ENCODE results near the gene MAN2B2.
"Not testable (repeated sequence)": the region's sequence is repeated elsewhere in the genome, so short reads cannot be mapped to it uniquely, and the experiment has no call there.

The MAN2B2 gene

DNA sequence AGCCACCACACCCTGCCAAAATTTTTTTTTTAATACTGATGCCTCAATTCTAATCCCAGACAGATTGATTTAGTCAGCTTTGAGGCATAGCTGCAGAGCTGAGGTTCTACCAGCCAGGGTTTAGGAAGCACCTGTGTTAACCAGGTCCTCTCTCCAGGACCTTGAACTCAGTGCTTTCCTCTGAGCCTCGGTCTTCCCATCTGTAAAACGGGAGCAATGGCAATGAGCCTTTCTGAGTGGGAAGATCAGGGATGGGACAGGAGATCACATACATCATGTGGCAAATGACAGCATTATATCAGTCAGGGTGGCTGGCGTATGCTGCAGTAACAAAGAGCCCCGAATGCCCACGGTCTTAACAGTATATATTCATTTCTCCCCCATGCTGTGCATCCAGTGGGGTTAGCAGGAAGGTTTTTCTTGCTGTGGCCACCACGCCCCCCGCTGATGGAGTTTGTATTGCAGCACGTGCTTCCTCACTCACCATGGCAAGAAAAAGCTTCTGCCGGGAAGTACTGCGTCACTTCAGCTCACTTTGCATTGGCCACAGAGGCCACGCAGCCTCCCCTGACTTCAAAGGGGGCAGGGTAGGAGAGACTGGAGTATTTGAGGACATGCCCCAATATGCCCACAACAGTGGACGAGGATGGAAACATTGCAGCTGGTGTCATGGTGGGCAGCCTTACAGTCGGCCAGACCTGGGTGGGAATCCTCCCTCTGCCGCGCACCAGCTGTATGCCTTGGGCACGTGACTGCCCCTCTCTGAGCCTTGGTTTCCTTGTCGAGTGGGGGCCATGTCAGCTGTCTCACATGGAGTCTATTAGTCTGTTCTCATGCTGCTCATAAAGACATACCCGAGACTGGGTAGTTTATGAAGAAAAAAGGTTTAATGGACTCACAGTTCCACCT is 41.4 kb downstream of the MAN2B2 start:
- TF ChIP-seq GATA1 (IDR thresholded peaks at IDR 0.05; ENCODE audit: low read depth, low read length) (no peak), POLR2A (IDR thresholded peaks at IDR 0.05; ENCODE audit: low read length) (no peak)
- no peak for DNase-seq

GRCh38 chr4:6617246-6617645 is 42.3 kb downstream of the MAN2B2 start:
- no peak for DNase-seq

GRCh38 chr4:6618386-6619115 is 43.6 kb downstream of the MAN2B2 start:
- TF ChIP-seq GATA1 (IDR thresholded peaks at IDR 0.05; ENCODE audit: low read depth, low read length) (no peak), POLR2A (IDR thresholded peaks at IDR 0.05; ENCODE audit: low read length) (no peak)
- no peak for DNase-seq

More at GRCh38 chr4:6617246-6617645, 42.3 kb downstream of the MAN2B2 start:
- TF ChIP-seq GATA1 (IDR thresholded peaks at IDR 0.05; ENCODE audit: low read depth, low read length) (no peak), POLR2A (IDR thresholded peaks at IDR 0.05; ENCODE audit: low read length) (no peak)

GRCh38 chr4:6619116-6619465 is 44.1 kb downstream of the MAN2B2 start:
- TF ChIP-seq GATA1 (IDR thresholded peaks at IDR 0.05; ENCODE audit: low read depth, low read length) (no peak), POLR2A (IDR thresholded peaks at IDR 0.05; ENCODE audit: low read length) (no peak)
- DNase-seq, result no peak

- no peak for DNase-seq
- TF ChIP-seq POLR2A (IDR thresholded peaks at IDR 0.05; ENCODE audit: low read length) (no peak), GATA1 (IDR thresholded peaks at IDR 0.05; ENCODE audit: low read depth, low read length) (no peak)
These were observed 44.7 kb downstream of the MAN2B2 start for GRCh38 chr4:6619466-6620255.

DNA sequence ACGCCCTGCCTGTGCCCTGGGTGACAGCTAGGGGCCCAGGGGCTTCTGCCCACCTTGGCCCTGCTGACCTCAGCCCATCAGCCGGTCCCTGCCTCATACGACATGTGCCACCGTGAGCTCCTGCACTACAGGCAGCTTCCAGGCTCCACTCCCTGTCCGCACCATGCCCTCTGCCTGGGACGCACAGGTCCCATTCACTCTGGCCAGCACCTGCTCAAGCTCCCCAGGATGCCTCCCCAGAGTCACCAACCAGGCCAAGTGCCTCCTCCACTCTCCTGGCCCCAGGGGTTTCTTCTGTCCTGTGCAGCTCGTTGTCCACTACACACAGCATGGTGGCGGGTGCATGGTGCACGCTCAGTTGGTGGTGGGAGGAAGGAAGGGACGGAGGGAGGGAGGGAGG is 45.3 kb downstream of the MAN2B2 start:
- TF ChIP-seq POLR2A (IDR thresholded peaks at IDR 0.05; ENCODE audit: low read length) (no peak), GATA1 (IDR thresholded peaks at IDR 0.05; ENCODE audit: low read depth, low read length) (no peak)
- DNase-seq, result no peak

DNA sequence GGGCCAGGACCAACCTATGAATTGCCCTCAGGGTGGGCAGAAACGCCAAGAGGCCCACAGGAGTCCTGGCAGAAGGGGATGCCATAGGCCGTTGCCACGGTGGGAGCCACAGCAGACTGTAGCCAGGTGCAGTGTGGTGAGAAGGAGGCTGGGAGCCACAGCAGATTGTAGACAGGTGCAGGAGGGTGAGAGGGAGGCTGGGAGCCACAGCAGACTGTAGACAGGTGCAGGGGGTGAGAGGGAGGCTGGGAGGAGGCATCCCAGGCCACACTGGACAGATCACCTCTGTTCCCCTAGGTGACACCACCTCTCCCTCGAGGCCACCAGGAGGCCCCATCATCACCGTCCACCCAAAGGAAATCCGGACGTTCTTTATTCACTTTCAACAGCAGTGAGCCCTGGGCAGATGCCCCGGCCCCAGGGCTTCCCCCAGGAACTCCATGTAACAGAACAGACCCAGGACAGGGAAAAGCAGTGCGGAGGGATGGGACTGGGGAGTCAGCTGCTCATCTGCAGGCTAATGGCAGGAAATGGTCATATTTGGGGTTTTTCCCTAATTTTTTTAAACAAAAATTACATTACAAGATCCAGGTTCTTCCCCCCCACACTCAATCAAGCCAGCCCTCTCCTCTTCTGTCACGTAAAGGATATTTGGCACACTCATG is 46.0 kb downstream of the MAN2B2 start:
- DNase-seq, result no peak
- TF ChIP-seq POLR2A (IDR thresholded peaks at IDR 0.05; ENCODE audit: low read length), result no peak
- TF ChIP-seq GATA1 (IDR thresholded peaks at IDR 0.05; ENCODE audit: low read depth, low read length), result no peak

GRCh38 chr4:6621556-6621927 is 46.6 kb downstream of the MAN2B2 start:
- TF ChIP-seq GATA1 (IDR thresholded peaks at IDR 0.05; ENCODE audit: low read depth, low read length) (no peak), POLR2A (IDR thresholded peaks at IDR 0.05; ENCODE audit: low read length) (no peak)
- DNase-seq, result no peak

DNA sequence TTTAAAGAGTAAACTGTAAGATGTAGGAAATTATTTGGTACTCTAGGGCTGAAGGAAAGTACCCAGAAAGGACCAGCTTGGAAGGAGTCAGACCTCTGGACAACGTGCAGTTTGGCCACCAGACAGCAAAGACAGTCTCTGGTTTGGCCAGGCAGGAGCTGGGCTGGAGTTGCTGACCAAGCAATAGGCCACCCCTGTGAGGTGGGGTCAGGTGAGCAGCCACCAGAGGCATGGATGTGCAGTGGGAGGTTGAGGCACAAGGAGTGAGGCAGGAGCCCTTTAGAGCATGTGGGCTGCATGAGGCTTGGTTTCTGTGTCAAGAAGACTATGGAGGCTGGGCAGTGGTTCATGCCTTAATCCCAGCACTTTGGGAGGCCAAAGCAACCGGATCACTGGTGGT is 47.8 kb downstream of the MAN2B2 start:
- TF ChIP-seq POLR2A (IDR thresholded peaks at IDR 0.05; ENCODE audit: low read length) (no peak), GATA1 (IDR thresholded peaks at IDR 0.05; ENCODE audit: low read depth, low read length) (no peak)
- DNase-seq, result no peak

- no peak for DNase-seq
- TF ChIP-seq POLR2A (IDR thresholded peaks at IDR 0.05; ENCODE audit: low read length) (no peak), GATA1 (IDR thresholded peaks at IDR 0.05; ENCODE audit: low read depth, low read length) (no peak)
These were observed 50.3 kb downstream of the MAN2B2 start for GRCh38 chr4:6625256-6625655.

- no peak for TF ChIP-seq POLR2A (IDR thresholded peaks at IDR 0.05; ENCODE audit: low read length)
- TF ChIP-seq GATA1 (IDR thresholded peaks at IDR 0.05; ENCODE audit: low read depth, low read length), result no peak
- DNase-seq, result no peak
These were observed 51.1 kb downstream of the MAN2B2 start for GRCh38 chr4:6626066-6626465.

DNA sequence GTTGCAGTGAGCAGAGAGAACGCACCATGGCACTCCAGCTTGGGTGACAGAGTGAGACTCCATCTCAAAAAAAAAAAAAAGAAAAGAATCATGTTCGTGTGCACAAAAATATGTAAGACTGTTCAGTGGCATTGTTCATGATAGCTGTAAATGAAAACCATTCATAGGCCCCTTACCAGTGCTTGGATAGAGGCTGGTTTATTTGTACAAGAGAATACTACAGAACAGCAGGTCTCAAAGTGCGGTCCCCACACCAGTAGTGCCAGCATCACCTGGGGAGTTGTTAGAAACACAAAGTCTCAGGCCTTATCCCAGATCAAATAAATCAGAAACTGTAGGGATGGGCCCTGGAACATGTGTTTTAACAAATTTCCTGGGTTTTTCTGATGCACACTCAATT is 52.8 kb downstream of the MAN2B2 start:
- DNase-seq, result no peak
- TF ChIP-seq POLR2A (IDR thresholded peaks at IDR 0.05; ENCODE audit: low read length), result no peak

DNA sequence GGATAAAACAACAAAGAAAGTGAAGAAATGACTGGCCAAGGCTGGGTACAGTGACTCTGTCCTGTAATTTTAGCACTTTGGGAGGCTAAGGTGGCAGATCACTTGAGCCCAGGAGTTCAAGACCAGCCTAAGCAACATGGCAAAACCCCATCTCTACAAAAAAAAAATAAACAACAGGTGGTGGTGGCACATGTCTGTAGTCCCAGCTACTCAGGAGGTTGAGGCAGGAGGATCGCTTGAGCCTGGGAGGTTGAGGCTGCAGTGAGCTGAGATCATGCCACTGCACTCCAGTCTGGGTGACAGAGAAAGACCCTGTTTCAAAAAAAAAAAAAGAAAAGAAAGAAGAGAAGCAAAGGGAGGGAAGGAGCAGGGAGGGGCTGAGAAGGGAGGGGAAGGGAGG is 53.5 kb downstream of the MAN2B2 start:
- not testable (repeated sequence) for DNase-seq

- DNase-seq, result no peak
- no peak for TF ChIP-seq POLR2A (IDR thresholded peaks at IDR 0.05; ENCODE audit: low read length)
- no peak for TF ChIP-seq GATA1 (IDR thresholded peaks at IDR 0.05; ENCODE audit: low read depth, low read length)
These were observed 57.1 kb downstream of the MAN2B2 start for GRCh38 chr4:6632125-6632524.

Data from erythroblast (primary cell).